Measurements from ENCODE around the gene CCDC144A.
"Not testable (repeated sequence)": the region's sequence is repeated elsewhere in the genome, so short reads cannot be mapped to it uniquely, and the experiment has no call there.

CCDC144A gene

DNA sequence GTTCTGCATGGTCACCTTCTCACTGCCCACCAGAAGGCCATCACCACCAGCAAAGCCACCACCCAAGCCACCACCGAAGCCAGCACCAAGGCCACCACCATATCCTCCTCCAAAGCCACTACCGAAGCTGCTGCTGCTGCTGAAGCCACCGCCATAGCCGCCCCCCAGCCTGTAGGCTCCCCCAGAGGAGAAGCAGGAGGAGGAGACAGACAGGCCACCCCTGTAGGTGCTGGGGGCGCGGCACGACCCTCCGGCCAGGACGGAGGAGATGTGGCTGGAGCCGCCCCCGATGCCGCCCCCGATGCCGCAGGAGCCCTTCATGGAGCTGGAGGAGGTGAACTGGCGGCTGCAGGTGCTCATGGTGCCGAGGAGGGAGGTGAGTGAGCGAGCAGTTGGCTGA, 132.1 kb downstream of the CCDC144A start:
- H3K4me1 ChIP-seq (ENCODE audit: control insufficient read depth, insufficient read depth, low read length): peaks cover 34% of the 10 kb centered on the region
- H3K9me3 ChIP-seq (ENCODE audit: control insufficient read depth, low read length); H3K9ac ChIP-seq (ENCODE audit: low read length); H3K36me3 ChIP-seq (ENCODE audit: control insufficient read depth, insufficient read depth, low read length, severe bottlenecking); DNase-seq (ENCODE audit: low read depth); H3K4me3 ChIP-seq (ENCODE audit: low read length): not testable (repeated sequence)
- peaks cover 14% of the 10 kb centered on the region for H3K27me3 ChIP-seq (replicated peaks; ENCODE audit: control insufficient read depth, insufficient read depth, low read length)

- DNase-seq (ENCODE audit: low read depth); H3K27me3 ChIP-seq (replicated peaks; ENCODE audit: control insufficient read depth, insufficient read depth, low read length); H3K4me3 ChIP-seq (ENCODE audit: low read length); H3K36me3 ChIP-seq (ENCODE audit: control insufficient read depth, insufficient read depth, low read length, severe bottlenecking); H3K9me3 ChIP-seq (ENCODE audit: control insufficient read depth, low read length); H3K9ac ChIP-seq (ENCODE audit: low read length): not testable (repeated sequence)
- H3K4me1 ChIP-seq (ENCODE audit: control insufficient read depth, insufficient read depth, low read length): peaks cover 23% of the 10 kb centered on the region
Observed at GRCh38 chr17:16823768-16824406, 133.8 kb downstream of the CCDC144A start.
